Activated CD8-positive, alpha-beta T cell treated with anti-CD3 and anti-CD28 coated beads for 36 hours (primary cell): ENCODE results near the gene HMGCS2. TPM values are rescaled to one million over a fixed set of nuclear protein-coding genes. Genes with fewer than 3 reads are reported as not detected.
A peak's percentile ranks its signal among the peaks of the same experiment; 100 is the strongest.

Experiments
- ATAC-seq: fragments of 200-7000 bp; cut with Tn5 transposase; one replicate; pipeline ENCODE4 v1.10.0; 2021; ENCODE audit warnings: mild to moderate bottlenecking, moderate library complexity
- CTCF ChIA-PET: fragments of 350-600 bp; sonication (Branson Sonifier 250); formaldehyde crosslinking; loops from one replicate; lab custom pipeline; 2021; ENCODE audit warnings: antibody characterized with exemption; lab: Charles Lee
- POLR2A ChIA-PET: fragments of 350-600 bp; sonication (Branson Sonifier 250); formaldehyde crosslinking; loops from one replicate; lab custom pipeline; 2021; ENCODE audit warnings: antibody characterized with exemption; lab: Charles Lee
- DNase-seq: peaks from one replicate; pipeline ENCODE4 v3.0.0-alpha.2; 2020
- H3K27ac Mint-ChIP-seq: one replicate; pipeline ENCODE4 v1.8.0; 2021; ENCODE audit warnings: mild to moderate bottlenecking, mixed read lengths
- H3K27me3 Mint-ChIP-seq: one replicate; pipeline ENCODE4 v1.8.0; 2021; ENCODE audit warnings: mixed read lengths
- H3K36me3 Mint-ChIP-seq: one replicate; pipeline ENCODE4 v1.8.0; 2021; ENCODE audit warnings: low read depth, mixed read lengths
- H3K4me1 Mint-ChIP-seq: one replicate; pipeline ENCODE4 v1.8.0; 2021; ENCODE audit warnings: low read depth, mixed read lengths
- H3K4me3 Mint-ChIP-seq: one replicate; pipeline ENCODE4 v1.8.0; 2021; ENCODE audit warnings: mild to moderate bottlenecking, moderate library complexity, mixed read lengths
- H3K9me3 Mint-ChIP-seq: one replicate; pipeline ENCODE4 v1.8.0; 2021; ENCODE audit warnings: mixed read lengths
- CTCF ChIP-seq: fragments of 200-600 bp; IDR thresholded peaks from one replicate; pipeline ENCODE4 v1.8.0; 2022; ENCODE audit warnings: antibody characterized with exemption, mild to moderate bottlenecking
- intact Hi-C: fragments of 100-400 bp; cut with micrococcal nuclease; formaldehyde crosslinking; loops from one replicate; pipeline ENCODE4 v1.10.0; 2022
- total RNA-seq, 2 experiments: library from RNA; stranded (reverse); gene quantifications; one replicate each; pipeline ENCODE4 v1.2.3, GENCODE V29; 2021

The HMGCS2 gene
- total RNA-seq, 2 experiments from 2014 or later, result not detected

GRCh38 chr1:119718972-119719371, 49.7 kb downstream of the HMGCS2 start:
- intact Hi-C loops, result no loop called here
- DNase-seq, result no peak
- no peak for TF ChIP-seq CTCF
- Mint-ChIP-seq H3K36me3 (peaks cover 66% of the 10 kb centered on the region), H3K9me3 (no peaks in the 10 kb centered on the region), H3K4me1 (peaks cover 37% of the 10 kb centered on the region), H3K27me3 (no peaks in the 10 kb centered on the region), H3K27ac (no peak overlapping the region), H3K4me3 (no peak overlapping the region)
- no peak for ATAC-seq
- CTCF ChIA-PET, result no interaction called here
- POLR2A ChIA-PET, result no interaction called here

- H3K27me3 Mint-ChIP-seq, result no peaks in the 10 kb centered on the region
- POLR2A ChIA-PET, result interaction anchor here (0.5 to 0.9 kb wide), 3 partner anchors 10 to 17 kb away, joined by 3 to 4 read pairs (median 3); no protein-coding TSS in a partner anchor
- no peak overlapping the region for H3K27ac Mint-ChIP-seq
- no peaks in the 10 kb centered on the region for H3K9me3 Mint-ChIP-seq
- H3K36me3 Mint-ChIP-seq, result peaks cover 66% of the 10 kb centered on the region
- intact Hi-C loops, result no loop called here
- ATAC-seq, result no peak
- CTCF ChIA-PET, result interaction anchor here (1.0 kb wide), 1 partner anchor 25 kb away, joined by 4 read pairs; no protein-coding TSS in a partner anchor
- no peak for TF ChIP-seq CTCF
- H3K4me3 Mint-ChIP-seq, result no peak overlapping the region
- no peak for DNase-seq
- peaks cover 42% of the 10 kb centered on the region for H3K4me1 Mint-ChIP-seq
Measured at GRCh38 chr1:119718409-119718808, 50.3 kb downstream of the HMGCS2 start.

GRCh38 chr1:119715542-119715941, 53.2 kb downstream of the HMGCS2 start:
- H3K27me3 Mint-ChIP-seq, result no peaks in the 10 kb centered on the region
- ChIA-PET POLR2A (no interaction called here), CTCF (interaction anchor here (0.8 to 1.7 kb wide), 3 partner anchors 9 to 40 kb away, joined by 3 to 4 read pairs (median 4); no protein-coding TSS in a partner anchor)
- TF ChIP-seq CTCF, result no peak
- intact Hi-C loops, result no loop called here
- no peak overlapping the region for H3K27ac Mint-ChIP-seq
- no peak for DNase-seq
- peak overlapping the region; percentile 15 for H3K4me3 Mint-ChIP-seq
- H3K36me3 Mint-ChIP-seq, result peaks cover 57% of the 10 kb centered on the region
- ATAC-seq, result no peak
- peaks cover 2% of the 10 kb centered on the region for H3K9me3 Mint-ChIP-seq
- peaks cover 50% of the 10 kb centered on the region for H3K4me1 Mint-ChIP-seq

GRCh38 chr1:119714583-119714982, 54.1 kb downstream of the HMGCS2 start:
- intact Hi-C loops, result no loop called here
- H3K36me3 Mint-ChIP-seq, result peaks cover 51% of the 10 kb centered on the region
- CTCF ChIA-PET, result interaction anchor here (1.3 to 1.7 kb wide), 2 partner anchors 9 to 29 kb away, joined by 3 to 4 read pairs; no protein-coding TSS in a partner anchor
- DNase-seq, result no peak
- peak overlapping the region; percentile 99 for H3K4me3 Mint-ChIP-seq
- POLR2A ChIA-PET, result interaction anchor here (1.2 to 1.4 kb wide), 2 partner anchors 20 to 22 kb away, joined by 3 read pairs; no protein-coding TSS in a partner anchor
- H3K4me1 Mint-ChIP-seq, result peaks cover 47% of the 10 kb centered on the region
- H3K27ac Mint-ChIP-seq, result no peak overlapping the region
- ATAC-seq, result no peak
- H3K9me3 Mint-ChIP-seq, result peaks cover 2% of the 10 kb centered on the region
- no peaks in the 10 kb centered on the region for H3K27me3 Mint-ChIP-seq
- TF ChIP-seq CTCF, result no peak

- no peak for ATAC-seq
- no peak for TF ChIP-seq CTCF
- CTCF ChIA-PET, result interaction anchor here (0.8 to 1.4 kb wide), 3 partner anchors 10 to 38 kb away, joined by 3 read pairs; no protein-coding TSS in a partner anchor
- H3K27me3 Mint-ChIP-seq, result no peaks in the 10 kb centered on the region
- intact Hi-C loops, result no loop called here
- peaks cover 2% of the 10 kb centered on the region for H3K9me3 Mint-ChIP-seq
- peak overlapping the region; percentile 99 for H3K4me3 Mint-ChIP-seq
- peak overlapping the region; percentile 98 for H3K27ac Mint-ChIP-seq
- POLR2A ChIA-PET, result interaction anchor here (1.2 to 1.4 kb wide), 2 partner anchors 21 to 22 kb away, joined by 3 read pairs; no protein-coding TSS in a partner anchor
- peaks cover 51% of the 10 kb centered on the region for H3K36me3 Mint-ChIP-seq
- H3K4me1 Mint-ChIP-seq, result peaks cover 47% of the 10 kb centered on the region
- no peak for DNase-seq
Measured at GRCh38 chr1:119713749-119714456, 54.8 kb downstream of the HMGCS2 start.
